Testis (tissue), 3 donors: Measurements from ENCODE around the gene GOLGA8K. TPM values are rescaled to one million over a fixed set of nuclear protein-coding genes. Genes with fewer than 3 reads are reported as not detected.
"Not testable (repeated sequence)": the region's sequence is repeated elsewhere in the genome, so short reads cannot be mapped to it uniquely, and the experiment has no call there.

Experiments used
- DNase-seq: peaks from one replicate; pipeline ENCODE4 v3.0.0-alpha.2; 2019
- H3K27ac ChIP-seq, 2 donors: fragments of 200-600 bp; sonication (generic); one replicate each; pipeline ENCODE4 v1.5.1; 2019
- H3K27me3 ChIP-seq: fragments of 200-600 bp; sonication (generic); one replicate; pipeline ENCODE4 v1.5.1; 2019
- H3K36me3 ChIP-seq: fragments of 200-600 bp; sonication (generic); one replicate; pipeline ENCODE4 v1.5.1; 2017; ENCODE audit warnings: low read depth; ENCODE audit errors: missing control alignments
- H3K4me1 ChIP-seq: fragments of 200-600 bp; sonication (generic); one replicate; pipeline ENCODE4 v1.5.1; 2019
- H3K4me3 ChIP-seq, 2 donors: fragments of 200-600 bp; sonication (generic); one replicate each; pipeline ENCODE4 v1.5.1; 2017 to 2019
- H3K9me3 ChIP-seq: fragments of 200-600 bp; sonication (generic); one replicate; pipeline ENCODE4 v1.5.1; 2017
- WGBS, 2 donors: methylation state at CpG; one replicate each; pipeline ENCODE4 v1.1.5; 2018; 5-methylcytosine and 5-hydroxymethylcytosine counted together
- intact Hi-C: fragments of 100-400 bp; cut with DNase I; formaldehyde crosslinking; loops from one replicate; pipeline ENCODE4 v1.15.1; 2023; ENCODE audit warnings: low total_unique reads
- polyA plus RNA-seq: library from polyadenylated mRNA; stranded (reverse); fragments of 350-450 nt; fragmentation: Illumina TruSeq; extraction: RNeasy Lipid Tissue Mini Kit (QIAGEN cat#74804); gene quantifications from one replicate; pipeline ENCODE4 v1.2.3, GENCODE V29; 2014; ENCODE audit warnings: low read depth, low replicate concordance; ENCODE audit not compliant: insufficient read depth
- total RNA-seq, 2 donors: library from RNA; depleted of rRNA; stranded (reverse); fragments of >200 nt; gene quantifications; one replicate each; pipeline ENCODE4 v1.2.3, GENCODE V29; 2016

The GOLGA8K gene
- total and polyA plus RNA-seq, 3 donors from 2014 or later = 8.2 to 25.8 (median 10.5) TPM

DNA sequence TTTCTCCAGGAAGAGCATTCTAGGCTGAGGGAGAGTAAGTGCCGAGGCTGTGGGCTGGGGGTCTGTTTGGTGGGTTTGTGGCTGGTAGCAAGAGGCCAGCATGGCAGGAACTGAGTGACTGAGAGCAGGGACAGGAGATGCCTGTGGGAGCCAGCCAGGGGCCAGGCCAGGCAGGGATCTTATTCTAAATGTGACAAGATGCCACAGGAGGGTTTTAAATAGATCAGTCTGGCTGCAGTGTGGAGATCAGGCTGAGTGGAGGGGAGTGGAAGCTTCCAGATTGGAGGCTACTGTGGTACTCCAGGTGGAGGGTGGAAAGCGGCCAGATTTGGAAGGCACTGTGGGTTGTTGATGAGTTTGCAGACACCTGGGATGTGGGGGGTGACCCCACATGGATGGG is 28.9 kb downstream of the GOLGA8K start:
- H3K27ac ChIP-seq, H3K36me3 ChIP-seq, H3K9me3 ChIP-seq, H3K27me3 ChIP-seq, DNase-seq, intact Hi-C loops, H3K4me3 ChIP-seq, H3K4me1 ChIP-seq: not testable (repeated sequence)
- no CpG with 5 or more reads among the region's 2 CpGs for WGBS, 2 donors

GRCh38 chr15:32373707-32374106 is 29.4 kb downstream of the GOLGA8K start:
- H3K27me3 ChIP-seq, DNase-seq, H3K36me3 ChIP-seq, H3K9me3 ChIP-seq, H3K27ac ChIP-seq, H3K4me3 ChIP-seq, intact Hi-C loops, H3K4me1 ChIP-seq: not testable (repeated sequence)
- WGBS, 2 donors = no CpG with 5 or more reads among the region's 6 CpGs

GRCh38 chr15:32372075-32372474 is 31.0 kb downstream of the GOLGA8K start:
- H3K4me3 ChIP-seq, H3K27me3 ChIP-seq, H3K4me1 ChIP-seq, H3K36me3 ChIP-seq, H3K9me3 ChIP-seq, DNase-seq, H3K27ac ChIP-seq, intact Hi-C loops: not testable (repeated sequence)
- WGBS, 2 donors = 100% methylated on average over 3 of the region's 5 CpGs; no CpG with 5 or more reads in 1 of the 2 donors

- WGBS, 2 donors = no CpG with 5 or more reads among the region's 9 CpGs
- H3K36me3 ChIP-seq, DNase-seq, H3K9me3 ChIP-seq, H3K27ac ChIP-seq, H3K4me3 ChIP-seq, intact Hi-C loops, H3K4me1 ChIP-seq, H3K27me3 ChIP-seq: not testable (repeated sequence)
These were observed 32.6 kb downstream of the GOLGA8K start for GRCh38 chr15:32370526-32370925.

- H3K27me3 ChIP-seq, H3K27ac ChIP-seq, H3K36me3 ChIP-seq, H3K4me1 ChIP-seq, DNase-seq, H3K4me3 ChIP-seq, intact Hi-C loops, H3K9me3 ChIP-seq: not testable (repeated sequence)
- no CpG with 5 or more reads among the region's 2 CpGs for WGBS, 2 donors
These were observed 33.0 kb downstream of the GOLGA8K start for GRCh38 chr15:32370064-32370463.

DNA sequence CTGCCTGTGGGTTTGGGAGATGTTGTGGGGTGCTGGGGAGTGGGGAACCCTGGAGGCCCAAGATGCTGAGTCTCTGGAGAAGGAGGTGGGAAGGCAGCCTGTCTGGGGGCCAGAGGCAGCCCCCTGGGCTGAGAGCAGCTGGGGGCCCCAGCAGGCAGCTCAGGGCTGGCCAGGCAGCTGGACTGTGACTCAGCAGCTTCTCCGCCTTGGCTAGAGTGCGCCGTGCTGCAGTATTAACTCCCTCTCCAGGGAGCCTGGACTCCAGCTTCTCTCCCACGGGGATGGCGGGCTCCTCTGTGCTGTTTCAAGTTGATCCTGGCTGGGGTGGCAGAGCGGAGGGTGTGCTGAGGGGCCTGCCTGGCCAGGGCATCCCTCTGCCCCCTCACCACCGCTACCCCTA is 36.6 kb downstream of the GOLGA8K start:
- intact Hi-C loops = not testable (repeated sequence)

DNA sequence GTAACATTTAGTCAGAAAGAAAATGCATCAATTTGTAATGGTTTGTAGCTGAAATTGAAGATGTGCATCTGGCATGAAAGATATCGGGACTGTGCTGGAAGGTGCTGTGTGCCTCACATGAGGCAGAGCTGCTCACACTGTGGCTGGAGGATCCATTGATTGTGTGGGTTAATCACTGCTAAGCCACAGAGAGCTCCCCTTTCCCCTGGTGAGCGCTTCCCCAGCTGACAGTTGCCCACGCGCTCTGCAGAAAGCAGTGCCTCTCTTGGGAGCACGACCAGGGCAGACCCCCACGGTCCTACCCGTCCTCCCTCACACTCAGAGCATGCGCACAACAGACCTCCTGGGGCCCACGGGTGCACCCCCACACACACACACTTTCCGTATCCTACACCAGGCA is 37.1 kb downstream of the GOLGA8K start:
- H3K27ac ChIP-seq, H3K36me3 ChIP-seq, intact Hi-C loops, H3K27me3 ChIP-seq, H3K4me1 ChIP-seq, DNase-seq, H3K9me3 ChIP-seq, H3K4me3 ChIP-seq: not testable (repeated sequence)
- no CpG with 5 or more reads among the region's 10 CpGs for WGBS, 2 donors

More for the DNA sequence above, 36.6 kb downstream of the GOLGA8K start:
- WGBS, 2 donors = no CpG with 5 or more reads among the region's 7 CpGs
- H3K27me3 ChIP-seq, H3K27ac ChIP-seq, H3K9me3 ChIP-seq, H3K4me3 ChIP-seq, H3K4me1 ChIP-seq, H3K36me3 ChIP-seq, DNase-seq: not testable (repeated sequence)

- not testable (repeated sequence) for DNase-seq
- WGBS, 2 donors = no CpG with 5 or more reads among the region's 16 CpGs
These were observed 38.1 kb downstream of the GOLGA8K start for GRCh38 chr15:32364944-32365343.

DNA sequence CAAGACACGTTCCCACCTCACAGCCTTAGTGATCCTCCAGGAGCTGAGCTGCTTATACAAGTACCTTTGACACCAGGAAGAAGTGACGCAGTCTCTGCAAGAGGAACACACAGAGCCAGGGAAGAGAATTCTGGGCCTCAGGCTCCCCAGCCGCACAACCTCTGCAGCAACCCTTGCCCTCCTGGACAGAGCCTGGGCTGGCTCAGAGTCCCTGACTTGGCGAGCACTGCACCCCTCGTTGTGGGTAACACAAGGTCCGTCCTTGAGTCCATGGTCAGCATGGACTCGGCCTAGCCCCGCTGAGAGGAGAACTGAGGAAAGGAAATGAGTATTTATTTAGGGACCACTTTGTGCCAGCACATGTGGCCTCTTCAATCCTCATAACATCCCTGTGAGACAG is 39.6 kb downstream of the GOLGA8K start:
- not testable (repeated sequence) for H3K36me3 ChIP-seq

More at GRCh38 chr15:32364944-32365343, 38.1 kb downstream of the GOLGA8K start:
- intact Hi-C loops, H3K4me1 ChIP-seq, H3K9me3 ChIP-seq, H3K36me3 ChIP-seq, H3K27me3 ChIP-seq, H3K27ac ChIP-seq, H3K4me3 ChIP-seq: not testable (repeated sequence)

DNA sequence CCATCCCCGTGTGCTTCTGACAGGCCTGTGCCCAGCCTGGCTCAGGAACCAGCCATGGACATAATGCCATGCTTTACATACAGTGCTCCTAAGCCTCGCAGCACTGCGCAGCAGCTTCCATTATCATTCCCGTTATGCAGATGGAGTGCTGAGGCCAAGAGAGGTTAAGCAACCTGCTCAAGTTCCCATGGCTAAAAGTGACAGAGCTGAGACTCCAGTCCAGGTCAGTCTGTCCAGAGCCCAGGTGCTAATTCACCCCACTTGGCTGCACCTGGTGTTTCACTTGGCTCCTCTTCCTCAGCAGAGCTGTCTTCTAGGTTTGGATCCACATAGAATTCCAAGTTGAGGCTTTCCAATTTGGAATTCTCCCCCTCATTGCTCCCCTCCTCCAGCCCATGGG is 41.4 kb downstream of the GOLGA8K start:
- DNase-seq, H3K9me3 ChIP-seq, H3K4me1 ChIP-seq, intact Hi-C loops, H3K27ac ChIP-seq, H3K4me3 ChIP-seq, H3K27me3 ChIP-seq, H3K36me3 ChIP-seq: not testable (repeated sequence)
- no CpG with 5 or more reads among the region's 4 CpGs for WGBS, 2 donors

More for the DNA sequence above, 39.6 kb downstream of the GOLGA8K start:
- H3K27me3 ChIP-seq, H3K4me3 ChIP-seq, DNase-seq, intact Hi-C loops, H3K27ac ChIP-seq, H3K4me1 ChIP-seq, H3K9me3 ChIP-seq: not testable (repeated sequence)
- 69% methylated on average over 6 of the region's 8 CpGs; no CpG with 5 or more reads in 1 of the 2 donors for WGBS, 2 donors

- H3K27ac ChIP-seq, H3K27me3 ChIP-seq, H3K36me3 ChIP-seq, H3K4me3 ChIP-seq, intact Hi-C loops, H3K9me3 ChIP-seq, H3K4me1 ChIP-seq, DNase-seq: not testable (repeated sequence)
- 86% methylated on average over 1 of the region's 1 CpG; no CpG with 5 or more reads in 1 of the 2 donors for WGBS, 2 donors
These were observed 44.6 kb downstream of the GOLGA8K start for GRCh38 chr15:32358462-32358861.

DNA sequence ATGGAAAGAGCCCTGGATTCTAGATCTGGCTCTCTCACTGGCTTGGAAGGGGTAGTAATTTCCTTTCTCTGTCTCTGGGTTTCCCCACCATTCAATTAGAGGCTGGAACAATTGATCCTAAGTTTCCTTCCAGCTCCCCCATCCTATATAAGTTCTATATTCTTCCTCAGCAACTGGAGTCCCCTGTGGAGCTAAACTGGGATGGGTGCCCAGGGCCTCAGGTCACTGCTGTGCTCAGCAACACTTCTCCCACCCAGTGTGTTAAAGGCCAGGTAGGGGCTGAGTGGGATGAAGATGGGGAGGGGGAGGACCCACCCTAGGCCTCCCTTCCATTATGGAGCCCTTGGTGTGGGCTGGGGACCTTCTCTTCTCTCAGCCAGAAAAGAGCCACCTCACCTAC is 46.2 kb downstream of the GOLGA8K start:
- H3K27ac ChIP-seq, H3K27me3 ChIP-seq, H3K36me3 ChIP-seq, H3K9me3 ChIP-seq, intact Hi-C loops, DNase-seq, H3K4me1 ChIP-seq, H3K4me3 ChIP-seq: not testable (repeated sequence)

DNA sequence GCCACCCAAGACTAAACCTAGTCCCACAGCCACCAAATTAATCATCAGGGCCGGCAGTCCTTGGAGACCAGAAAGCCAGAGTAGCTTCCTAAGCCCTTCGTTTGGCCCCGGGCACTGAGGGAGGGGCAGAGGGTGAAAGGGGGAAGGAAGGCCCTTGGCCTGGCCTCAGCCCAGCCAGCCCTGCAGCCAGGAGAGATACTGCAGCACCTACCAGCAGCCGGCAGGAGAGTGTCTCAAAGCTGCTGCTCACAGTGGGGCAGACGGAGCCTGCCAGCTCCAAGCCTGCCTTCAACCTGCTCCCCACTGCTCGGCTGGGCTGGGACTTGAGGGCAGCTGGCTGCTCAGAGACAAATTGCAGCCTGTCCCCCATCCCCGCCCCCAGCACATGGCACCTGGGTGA is 50.3 kb downstream of the GOLGA8K start:
- intact Hi-C loops = not testable (repeated sequence)

More for the DNA sequence above, 50.3 kb downstream of the GOLGA8K start:
- DNase-seq, H3K9me3 ChIP-seq, H3K27ac ChIP-seq, H3K4me1 ChIP-seq, H3K4me3 ChIP-seq, H3K27me3 ChIP-seq, H3K36me3 ChIP-seq: not testable (repeated sequence)
- no CpG with 5 or more reads among the region's 7 CpGs for WGBS, 2 donors
